ENCODE measurements around the gene MUC5AC.
A peak's percentile ranks its signal among the peaks of the same experiment; 100 is the strongest.
"Not testable (repeated sequence)": the region's sequence is repeated elsewhere in the genome, so short reads cannot be mapped to it uniquely, and the experiment has no call there.

Gene MUC5AC

GRCh38 chr11:1157645-1158591 is at the start of gene MUC5AC:
MUC5AC (plus strand) TSS chr11:1157953; CDS start chr11:1158000, 47 bp downstream.
- no peak for DNase-seq

DNA sequence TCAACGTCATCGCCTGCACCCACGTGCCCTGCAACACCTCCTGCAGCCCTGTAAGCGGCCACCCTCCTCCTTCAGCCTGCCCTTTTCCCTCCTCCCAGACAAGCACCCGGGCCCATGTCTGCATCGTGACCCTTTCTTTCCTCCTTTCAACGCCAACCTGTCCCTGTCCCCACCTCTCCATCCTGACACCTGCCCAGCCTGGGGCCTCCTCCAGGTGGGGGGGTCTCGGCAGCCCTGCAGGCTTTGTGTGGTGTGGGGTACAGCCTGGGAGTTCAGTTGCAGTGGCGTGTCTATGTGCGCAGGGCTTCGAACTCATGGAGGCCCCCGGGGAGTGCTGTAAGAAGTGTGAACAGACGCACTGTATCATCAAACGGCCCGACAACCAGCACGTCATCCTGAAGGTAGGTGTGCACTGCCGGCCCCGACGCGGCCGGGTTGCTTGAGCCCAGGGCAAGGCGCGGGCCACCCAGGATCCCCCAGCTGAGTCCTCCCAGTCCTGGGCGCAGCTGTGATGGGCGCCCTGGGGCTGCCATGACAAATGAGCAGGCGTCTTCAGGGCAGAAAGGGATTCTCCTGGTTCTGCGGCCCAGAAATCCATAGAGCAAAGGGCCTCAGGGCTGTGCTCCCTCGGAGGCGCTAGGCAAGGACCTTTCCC is 49.4 kb upstream of the MUC5AC start:
- DNase-seq, result no peak

GRCh38 chr11:1109101-1109917 is 48.4 kb upstream of the MUC5AC start:
- DNase-seq, result no peak

DNA sequence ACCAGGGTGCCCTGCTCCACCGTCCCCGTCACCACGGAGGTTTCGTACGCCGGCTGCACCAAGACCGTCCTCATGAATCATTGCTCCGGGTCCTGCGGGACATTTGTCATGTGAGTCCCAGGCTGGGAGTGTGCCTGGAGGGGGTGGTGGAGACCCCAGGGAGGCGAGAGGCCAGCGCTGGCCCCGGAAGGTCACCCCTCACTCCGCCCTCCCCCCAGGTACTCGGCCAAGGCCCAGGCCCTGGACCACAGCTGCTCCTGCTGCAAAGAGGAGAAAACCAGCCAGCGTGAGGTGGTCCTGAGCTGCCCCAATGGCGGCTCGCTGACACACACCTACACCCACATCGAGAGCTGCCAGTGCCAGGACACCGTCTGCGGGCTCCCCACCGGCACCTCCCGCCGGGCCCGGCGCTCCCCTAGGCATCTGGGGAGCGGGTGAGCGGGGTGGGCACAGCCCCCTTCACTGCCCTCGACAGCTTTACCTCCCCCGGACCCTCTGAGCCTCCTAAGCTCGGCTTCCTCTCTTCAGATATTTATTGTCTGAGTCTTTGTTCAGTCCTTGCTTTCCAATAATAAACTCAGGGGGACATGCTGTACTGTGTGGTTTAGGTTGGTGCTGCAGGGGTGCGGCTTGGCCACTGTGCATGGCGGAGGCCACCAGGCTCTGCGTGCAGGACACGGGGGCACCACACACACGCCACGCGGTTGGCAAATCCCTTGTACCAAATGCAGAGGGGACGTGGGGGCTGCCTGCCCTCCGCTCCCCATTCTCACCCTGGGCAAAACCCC is 47.6 kb upstream of the MUC5AC start:
- no peak for DNase-seq

DNA sequence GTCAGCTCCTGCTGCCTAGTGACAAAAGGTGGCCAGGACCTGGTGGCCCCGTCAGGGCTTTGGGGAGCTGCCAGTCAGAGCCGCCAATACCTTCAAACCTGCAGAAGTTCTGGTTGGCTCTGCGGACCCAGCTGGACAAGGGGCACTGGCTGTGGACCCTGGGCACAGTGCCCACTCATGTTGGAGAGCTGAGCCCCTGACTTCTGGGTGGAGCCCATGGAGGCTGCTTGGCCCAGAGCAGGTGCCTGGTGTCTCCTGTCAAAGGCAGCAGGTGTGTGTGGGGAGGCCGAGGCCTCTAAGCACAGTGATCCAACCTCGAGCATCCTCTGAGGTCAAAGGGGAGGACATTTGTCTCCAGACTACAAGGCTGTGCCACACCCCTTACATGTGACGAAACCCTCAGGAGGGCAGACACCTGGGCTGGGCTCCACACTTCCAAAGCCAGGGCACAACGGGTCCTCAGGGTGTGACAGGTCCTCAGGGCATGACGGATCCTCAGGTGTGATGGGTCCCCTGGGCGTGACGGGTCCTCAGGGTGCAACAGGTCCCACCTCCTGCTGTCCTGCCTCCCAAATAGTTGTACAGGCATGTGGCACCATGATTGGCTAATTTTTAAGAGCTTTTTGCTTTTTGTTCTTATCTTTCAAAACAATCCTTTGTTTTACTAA is 46.1 kb upstream of the MUC5AC start:
- no peak for DNase-seq

GRCh38 chr11:1112351-1113191 is 45.2 kb upstream of the MUC5AC start:
- DNase-seq, result peak; percentile 7

- DNase-seq, result peak; percentile 15
Measured at GRCh38 chr11:1113405-1114201, 44.1 kb upstream of the MUC5AC start.

DNA sequence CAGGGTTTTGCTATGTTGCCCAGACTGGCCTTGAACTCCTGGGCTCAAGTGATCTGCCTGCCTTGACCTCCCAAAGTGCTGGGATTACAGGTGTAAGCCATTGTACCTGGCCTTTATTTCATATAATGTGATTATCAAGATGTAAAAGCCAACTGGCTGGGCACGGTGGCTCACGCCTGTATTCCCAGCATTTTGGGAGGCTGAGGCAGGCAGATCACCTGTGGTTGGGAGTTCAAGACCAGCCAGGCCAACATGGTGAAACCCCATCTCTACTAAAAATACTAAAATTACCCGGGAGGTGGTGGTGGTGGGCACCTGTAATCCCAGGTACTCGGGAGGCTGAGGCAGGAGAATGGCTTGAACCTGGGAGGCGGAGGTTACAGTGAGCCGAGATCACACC is 42.5 kb upstream of the MUC5AC start:
- not testable (repeated sequence) for DNase-seq

DNA sequence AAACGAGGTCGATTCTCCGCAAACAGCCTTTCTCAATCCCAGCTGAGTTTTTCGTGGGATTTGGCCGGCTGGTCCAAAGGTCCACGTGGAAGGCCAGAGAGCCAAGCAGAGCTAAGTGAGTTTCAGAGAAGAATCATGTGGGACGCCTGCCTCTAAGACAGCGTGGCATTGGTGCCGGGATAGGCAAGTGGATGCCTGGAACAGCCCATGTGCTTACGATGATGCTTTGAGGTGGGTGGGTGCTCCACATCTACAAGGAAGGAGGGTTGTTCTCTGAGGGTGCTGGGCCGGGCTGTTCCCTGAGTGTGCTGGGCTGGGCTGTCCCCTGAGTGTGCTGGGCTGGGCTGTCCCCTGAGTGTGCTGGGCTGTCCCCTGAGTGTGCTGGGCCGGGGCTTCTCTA is 41.6 kb upstream of the MUC5AC start:
- peak; percentile 8 for DNase-seq

- no peak for DNase-seq
Measured at GRCh38 chr11:1116666-1117390, 40.9 kb upstream of the MUC5AC start.

DNA sequence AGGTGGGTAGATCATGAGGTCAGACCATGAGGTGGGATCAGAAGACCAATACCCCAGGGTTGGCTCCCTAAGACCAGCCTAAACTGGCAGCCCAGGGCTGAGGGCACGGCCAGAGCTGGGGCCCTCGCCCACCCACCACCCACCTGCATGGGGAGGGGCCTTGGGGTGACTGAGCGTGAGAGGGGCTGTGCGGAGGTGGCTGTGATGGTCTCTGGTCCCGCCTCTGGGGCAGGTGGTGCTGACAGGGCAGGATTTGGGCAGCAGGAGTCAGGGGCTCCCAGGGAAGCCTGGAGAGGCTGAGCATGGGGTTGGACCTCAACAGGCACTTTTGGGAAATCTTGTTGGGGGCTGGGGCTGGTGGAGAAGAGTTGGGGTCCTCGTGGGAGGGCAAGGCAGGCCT is 39.8 kb upstream of the MUC5AC start:
- no peak for DNase-seq

DNA sequence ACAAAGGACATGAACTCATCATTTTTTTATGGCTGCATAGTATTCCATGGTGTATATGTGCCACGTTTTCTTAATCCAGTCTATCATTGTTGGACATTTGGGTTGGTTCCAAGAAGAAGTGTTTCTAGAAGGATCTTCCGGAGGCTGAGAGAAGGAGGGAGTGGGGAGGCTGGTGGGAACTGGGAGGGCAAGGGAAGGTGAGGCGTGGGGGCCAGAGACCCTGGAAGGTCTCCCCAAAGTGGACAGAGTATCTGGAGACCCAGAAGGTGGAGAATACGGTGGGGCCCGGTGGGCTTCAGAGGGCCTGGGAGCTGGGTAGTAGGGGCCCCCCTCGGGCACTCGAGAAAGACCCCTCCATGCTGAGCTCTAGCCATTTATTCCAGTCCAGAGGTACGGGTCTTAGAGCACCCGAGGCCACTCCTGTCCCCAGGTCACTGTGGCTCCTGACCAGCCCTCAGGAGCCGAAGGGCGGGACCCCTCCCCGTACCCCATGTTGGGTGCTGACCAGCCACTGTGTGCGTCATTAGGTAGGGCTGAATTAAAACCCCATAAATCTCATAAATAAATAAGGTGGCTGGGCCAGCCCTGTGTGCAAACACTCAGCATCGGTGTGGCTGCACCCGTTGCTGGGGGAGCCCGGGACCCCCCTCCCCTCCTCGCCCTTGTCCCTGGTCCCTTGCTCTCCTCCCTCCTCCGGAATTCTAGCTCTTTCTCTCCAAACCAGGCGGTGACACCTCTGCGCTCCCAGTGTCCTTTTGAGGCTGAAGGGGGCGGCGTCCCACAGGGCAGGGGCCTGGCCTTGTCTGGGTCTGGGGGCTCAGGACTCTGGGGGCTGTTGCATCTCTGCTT is 38.8 kb upstream of the MUC5AC start:
- no peak for DNase-seq

GRCh38 chr11:1119604-1120146 is 38.1 kb upstream of the MUC5AC start:
- DNase-seq, result peak; percentile 11

DNA sequence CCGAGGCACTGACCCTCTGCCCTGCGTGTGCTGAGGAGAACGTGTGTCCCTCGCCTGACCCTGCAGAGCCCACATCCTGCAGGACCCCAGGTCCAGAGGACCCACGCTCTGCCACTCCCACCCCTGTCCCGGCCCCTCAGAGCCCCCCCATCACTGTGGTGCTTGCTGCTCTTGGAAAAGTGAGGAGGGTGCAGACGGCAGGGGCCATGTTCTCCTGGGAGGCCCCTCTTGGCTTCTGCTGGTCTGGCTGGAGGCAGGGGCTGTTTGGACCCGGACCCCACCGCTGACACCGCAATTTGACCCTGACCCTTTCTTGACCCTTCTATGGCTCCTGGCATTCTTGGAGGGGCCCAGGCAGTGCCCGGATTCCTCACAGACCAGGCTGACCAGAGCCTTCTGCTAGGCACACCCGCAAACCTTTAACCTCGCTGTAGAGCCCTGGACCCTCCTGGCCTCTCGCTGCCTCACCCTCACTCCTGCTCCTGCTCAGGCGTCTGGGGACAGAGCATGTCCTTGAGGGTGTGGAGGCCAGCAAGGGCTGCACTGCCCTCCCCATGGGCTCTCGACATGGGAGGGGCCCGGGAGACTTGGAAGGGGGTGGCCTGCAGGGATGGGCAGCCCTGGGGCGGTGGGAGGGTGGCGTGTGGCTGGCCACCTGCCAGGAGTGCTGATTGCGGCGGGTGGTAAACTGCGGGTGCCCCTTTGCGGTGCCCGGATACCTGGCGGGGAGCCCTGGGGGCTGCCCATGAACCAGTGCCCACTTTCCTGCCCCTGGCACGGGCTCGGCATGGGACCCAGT is 37.0 kb upstream of the MUC5AC start:
- DNase-seq, result no peak

GRCh38 chr11:1121331-1121812 is 36.4 kb upstream of the MUC5AC start:
- peak; percentile 11 for DNase-seq

DNA sequence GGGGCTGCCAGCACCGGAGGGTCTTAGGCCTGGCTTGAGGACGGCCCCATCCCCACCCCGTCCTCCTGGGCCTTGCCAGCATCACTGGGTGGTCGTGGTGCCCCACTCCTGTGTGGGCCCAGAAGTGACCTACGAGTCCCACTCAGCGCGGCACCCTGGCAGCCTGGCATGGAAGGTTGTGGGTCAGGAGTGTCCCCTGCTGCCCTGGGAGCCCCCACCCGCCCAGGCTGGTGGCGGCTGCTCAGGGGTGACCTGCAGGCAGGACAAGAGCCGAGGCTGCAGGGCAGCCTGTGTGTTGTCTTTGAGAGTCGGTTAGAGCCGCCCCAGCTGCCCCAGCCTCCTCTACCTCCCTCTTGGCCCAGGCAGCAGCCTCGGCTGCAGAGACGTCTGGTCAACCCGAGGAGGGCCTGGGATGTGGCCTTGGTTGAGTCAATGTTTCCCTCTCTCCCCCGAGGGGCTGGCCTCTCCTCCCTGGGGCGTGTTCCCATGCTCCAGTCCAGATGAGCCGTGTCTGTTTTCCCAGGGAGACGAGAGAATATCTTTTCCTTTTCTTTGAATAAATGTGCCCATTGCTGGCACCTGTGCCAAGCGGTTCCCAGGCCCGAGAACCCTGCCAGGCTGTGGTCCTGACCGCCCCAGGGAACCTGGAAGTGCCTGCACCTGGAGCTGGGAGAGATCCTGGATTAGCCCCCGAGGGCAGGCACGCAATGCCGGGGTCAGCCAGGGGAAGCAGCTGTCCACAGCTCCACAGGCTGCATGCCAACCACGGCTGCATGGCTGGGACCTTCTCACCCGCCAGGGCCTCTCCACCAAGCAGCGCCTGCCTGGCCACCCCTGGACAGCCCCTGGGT is 35.7 kb upstream of the MUC5AC start:
- DNase-seq, result no peak

Measured in activated CD8-positive, alpha-beta memory T cell treated with anti-CD3 and anti-CD28 coated beads, Interleukin-2, amount 50 U/mL, for 4 hours (primary cell).